OCI-M1 (cell line): ENCODE results near the gene COG3.
A peak's percentile ranks its signal among the peaks of the same experiment; 100 is the strongest.

ENCODE experiments used
- DNase-seq: peaks from one replicate; lab custom pipeline; 2025; lab: John Stamatoyannopoulos, UW

Gene COG3

GRCh38 chr13:45446181-45446580 lies 18.6 kb upstream of the COG3 start:
- no peak for DNase-seq

GRCh38 chr13:45447050-45447661 lies 17.6 kb upstream of the COG3 start:
- DNase-seq, result no peak

DNA sequence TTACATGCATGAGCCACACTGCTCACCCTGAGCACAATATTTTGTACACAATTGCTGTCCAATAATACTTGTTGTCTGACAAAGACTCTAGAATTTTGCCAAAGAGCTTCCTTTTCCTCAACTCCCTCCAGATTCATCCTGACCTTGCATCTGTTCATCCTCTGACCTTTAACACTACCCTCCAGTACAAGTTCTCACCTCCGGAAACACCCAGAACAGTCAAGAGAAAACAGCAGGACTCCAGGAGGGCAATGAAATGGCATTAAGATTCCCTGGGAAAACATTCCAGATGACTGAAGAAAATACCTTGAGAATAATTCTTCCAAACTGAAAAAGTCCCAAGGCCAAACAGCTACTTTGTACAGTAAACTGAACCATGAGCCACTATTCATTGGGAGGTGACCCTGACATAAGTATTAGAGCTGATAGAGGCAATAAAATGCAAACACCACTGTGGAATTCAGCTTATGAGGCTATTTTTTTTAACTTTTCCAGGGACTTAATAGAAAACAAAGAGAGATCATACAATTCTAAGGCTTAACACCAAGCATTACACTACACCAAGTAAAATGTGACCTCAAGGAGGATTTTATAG lies 15.7 kb upstream of the COG3 start:
- DNase-seq, result no peak

DNA sequence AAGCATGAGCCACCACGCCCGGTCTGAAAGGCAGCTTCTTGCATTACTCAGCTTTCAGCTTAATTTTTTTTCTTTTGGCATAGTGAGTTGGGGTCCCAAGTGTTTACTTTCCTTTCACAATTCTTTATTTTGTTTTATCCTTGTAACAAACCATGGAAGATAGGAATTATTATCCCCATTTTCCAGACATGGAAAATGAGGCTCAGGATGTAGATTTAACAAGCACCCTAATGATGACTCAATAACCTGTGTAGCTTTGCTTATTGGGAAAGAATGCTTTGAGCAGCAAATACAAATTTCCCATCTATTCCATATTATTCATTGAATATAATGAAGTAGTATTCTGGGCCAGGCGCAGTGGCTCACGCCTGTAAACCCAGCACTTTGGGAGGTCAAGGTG lies 13.5 kb upstream of the COG3 start:
- DNase-seq, result no peak

GRCh38 chr13:45454204-45454603 lies 10.5 kb upstream of the COG3 start:
- no peak for DNase-seq

GRCh38 chr13:45456196-45456972 lies 8.4 kb upstream of the COG3 start:
- no peak for DNase-seq

DNA sequence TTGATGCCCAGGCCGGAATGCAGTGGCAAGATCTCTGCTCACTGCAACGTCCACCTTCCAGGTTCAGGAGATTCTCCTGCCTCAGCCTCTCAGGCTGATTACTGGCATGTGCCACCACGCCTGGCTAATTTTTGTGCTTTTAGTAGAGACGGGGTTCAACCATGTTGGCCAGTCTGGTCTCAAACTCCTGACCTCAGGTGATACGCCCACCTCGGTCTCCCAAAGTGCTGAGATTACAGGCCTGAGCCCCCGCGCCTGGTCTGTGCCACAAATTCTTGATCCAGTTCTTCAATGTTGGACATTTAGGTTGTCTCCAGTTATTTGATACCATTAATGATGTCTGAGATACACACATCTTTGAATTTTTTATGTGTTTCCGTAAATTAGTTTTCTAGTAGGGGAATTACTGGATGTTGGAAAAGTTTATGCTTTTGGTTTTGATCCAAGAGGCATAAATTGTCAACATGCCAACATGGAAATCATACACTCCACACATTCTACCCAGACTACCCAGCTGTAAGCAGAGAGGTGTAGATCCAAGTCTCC lies 525 bp upstream of the COG3 start:
- no peak for DNase-seq

DNA sequence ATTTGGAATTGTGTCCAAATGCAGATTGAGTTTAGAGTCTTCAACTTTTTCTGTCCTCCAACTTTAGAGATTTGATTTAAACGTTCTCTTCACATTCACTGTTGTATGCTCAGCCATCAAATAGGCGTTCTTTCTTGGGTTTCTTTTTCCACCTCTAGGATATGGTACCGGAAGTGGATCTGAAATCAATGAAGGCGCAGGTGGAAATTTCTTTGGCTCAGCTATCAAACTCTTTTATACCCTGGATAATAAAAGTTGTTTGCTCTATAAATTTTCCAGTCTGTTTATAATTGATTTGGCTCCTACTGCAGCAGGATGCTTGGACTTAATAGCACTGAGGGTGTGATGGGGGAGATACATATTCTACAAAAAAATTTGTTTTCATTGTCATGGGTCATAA lies 1.6 kb downstream of the COG3 start:
- DNase-seq, result no peak

DNA sequence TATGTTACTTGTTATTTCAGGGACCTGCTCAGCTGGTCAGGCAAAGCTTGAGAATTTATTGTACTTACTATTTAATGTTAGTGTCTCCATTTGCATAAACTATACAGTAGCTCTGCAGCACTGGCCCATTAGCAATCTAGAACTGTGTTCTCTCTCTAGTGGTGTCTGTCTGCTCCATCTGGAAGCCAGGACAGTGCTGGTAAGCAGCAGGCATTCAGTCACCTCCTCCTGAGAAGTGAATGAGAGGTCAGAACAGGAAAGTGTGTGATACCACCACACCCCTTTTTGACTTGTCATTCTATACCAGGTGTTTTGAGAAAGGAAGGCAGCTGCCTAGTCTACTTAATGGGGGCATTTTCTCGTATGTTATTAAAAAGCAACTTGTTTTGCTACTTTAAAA lies 3.9 kb downstream of the COG3 start:
- no peak for DNase-seq

- DNase-seq, result no peak
These were observed 7.5 kb downstream of the COG3 start for GRCh38 chr13:45472171-45472705.

- no peak for DNase-seq
These were observed 8.9 kb downstream of the COG3 start for GRCh38 chr13:45473627-45474026.

DNA sequence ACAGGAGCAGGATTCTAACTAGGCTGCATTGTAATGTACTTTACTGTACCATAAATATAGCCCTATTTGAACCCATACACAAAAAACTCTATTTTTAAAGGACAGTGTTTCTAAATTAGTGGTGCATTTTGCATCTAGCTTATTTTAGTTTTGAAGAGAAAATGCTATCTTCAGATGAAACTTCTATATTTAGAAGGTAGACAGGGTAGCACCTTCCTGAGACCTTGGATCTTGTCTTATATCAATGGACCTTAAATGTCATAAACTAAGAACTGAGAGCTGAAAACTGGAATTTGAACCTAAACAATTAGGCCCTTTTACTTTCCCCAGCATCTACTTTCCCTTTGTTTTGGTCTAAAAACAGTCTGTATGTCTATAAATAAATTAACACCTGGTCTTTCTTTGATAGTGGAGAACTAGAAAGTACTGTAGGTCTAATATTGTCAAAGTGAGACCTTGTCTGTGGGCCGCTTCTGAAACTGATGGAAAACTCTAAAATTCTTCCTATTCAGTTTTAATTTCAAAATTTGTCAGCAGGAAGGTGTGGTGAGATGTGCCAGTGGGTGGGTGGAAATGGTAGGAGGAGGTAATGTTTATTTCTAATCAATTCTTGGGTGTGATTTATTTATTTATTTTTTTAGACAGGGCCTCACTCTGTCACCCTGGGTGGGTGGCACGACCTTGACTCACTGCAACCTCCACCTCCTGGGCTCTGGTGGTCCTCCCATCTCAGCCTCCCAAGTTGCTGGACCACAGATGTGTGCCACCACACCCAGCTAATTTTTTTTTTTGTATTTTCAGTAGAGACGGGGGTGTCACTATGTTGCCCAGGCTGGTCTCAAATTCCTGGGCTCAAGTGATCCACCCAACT lies 10.1 kb downstream of the COG3 start:
- no peak for DNase-seq

- DNase-seq, result no peak
These were observed 14.9 kb downstream of the COG3 start for GRCh38 chr13:45479661-45480060.

GRCh38 chr13:45481688-45482087 lies 16.9 kb downstream of the COG3 start:
- no peak for DNase-seq

GRCh38 chr13:45482571-45483173 lies 17.9 kb downstream of the COG3 start:
- no peak for DNase-seq

- DNase-seq, result no peak
These were observed 22.9 kb downstream of the COG3 start for GRCh38 chr13:45487604-45488003.

- DNase-seq, result peak; percentile 26
These were observed 25.3 kb downstream of the COG3 start for GRCh38 chr13:45490068-45490467.

DNA sequence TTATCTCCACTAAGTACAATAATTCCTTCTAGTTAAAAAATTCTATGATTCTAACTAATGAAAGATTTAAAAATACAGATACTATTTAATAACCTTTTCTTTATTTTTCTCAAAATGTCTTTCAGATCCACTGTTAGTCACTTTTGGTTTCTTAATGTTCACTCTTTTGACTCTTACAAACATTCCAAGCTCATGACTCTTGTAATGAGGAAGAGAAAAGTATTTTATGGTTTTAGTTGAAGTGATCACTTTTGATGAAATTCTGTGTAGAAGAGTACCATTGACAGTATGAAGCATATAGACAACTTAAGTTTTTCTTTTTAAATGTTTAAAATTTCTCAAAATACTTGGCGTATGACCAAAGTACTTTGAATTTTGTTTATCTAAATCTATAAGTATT lies 27.8 kb downstream of the COG3 start:
- no peak for DNase-seq

DNA sequence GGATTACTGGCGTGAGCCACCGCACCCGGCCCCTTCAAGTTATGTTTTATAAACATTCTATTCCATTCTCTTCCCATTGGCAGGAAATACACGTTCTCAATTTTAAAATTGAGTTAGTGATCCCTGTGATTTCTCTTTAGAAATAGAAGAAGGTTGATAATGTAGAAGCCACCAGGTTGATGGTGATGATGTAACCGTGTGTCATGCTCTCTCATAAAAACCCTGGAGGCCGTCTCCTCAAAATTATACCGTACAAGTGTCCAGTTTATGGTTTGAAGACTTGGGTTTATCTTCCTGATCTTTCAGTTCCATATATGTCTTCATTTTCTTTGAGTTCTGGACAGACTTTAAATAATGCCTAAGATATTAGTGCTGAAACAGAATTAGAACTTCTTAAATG lies 32.2 kb downstream of the COG3 start:
- no peak for DNase-seq

GRCh38 chr13:45500492-45501174 lies 35.9 kb downstream of the COG3 start:
- DNase-seq, result peak; percentile 83

DNA sequence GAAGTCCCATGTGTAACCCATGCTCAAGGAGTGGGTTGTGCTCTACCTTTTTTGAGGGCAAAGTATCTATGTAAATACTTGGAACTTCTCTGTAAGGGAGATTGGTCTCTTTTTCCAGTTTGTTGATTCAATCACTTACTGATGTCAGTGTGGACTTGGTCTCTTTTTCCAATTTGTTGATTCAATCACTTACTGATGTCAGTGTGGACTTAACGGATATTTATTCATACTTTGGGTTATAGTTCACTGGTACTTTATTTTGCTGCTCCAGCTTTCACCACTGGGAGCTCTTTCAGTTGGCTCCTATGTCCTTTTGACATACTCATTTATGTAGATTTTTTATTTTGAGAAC lies 36.4 kb downstream of the COG3 start:
- DNase-seq, result no peak
